H7 (cell line): Measurements from ENCODE around the gene ABI3. TPM values are rescaled to one million over a fixed set of nuclear protein-coding genes. Genes with fewer than 3 reads are reported as not detected.
A peak's percentile ranks its signal among the peaks of the same experiment; 100 is the strongest.

Experiments
- DNase-seq: peaks from one replicate; pipeline ENCODE4 v3.0.0; 2012
- H3K27me3 ChIP-seq: 2 replicates; pipeline ENCODE4 v1.6.0; 2011; ENCODE audit warnings: mild to moderate bottlenecking, low read length; ENCODE audit not compliant: control insufficient read depth, insufficient read depth
- H3K36me3 ChIP-seq: replicated peaks from 2 replicates; pipeline ENCODE4 v1.5.1; 2011; ENCODE audit warnings: low read length; ENCODE audit not compliant: control insufficient read depth, insufficient read depth
- H3K4me3 ChIP-seq: 2 replicates; pipeline ENCODE4 v1.5.1; 2011; ENCODE audit warnings: low read depth, mild to moderate bottlenecking, control low read depth, low read length, moderate library complexity; ENCODE audit not compliant: insufficient read depth
- total RNA-seq: library from RNA; depleted of rRNA; stranded (reverse); fragments of >200 nt; shearing (Covaris generic); gene quantifications from 2 replicates; pipeline ENCODE4 v1.2.3, GENCODE V29; 2014

ABI3 gene
- total RNA-seq, 1 experiment from 2014 or later: 2.7 TPM

GRCh38 chr17:49226771-49227435 is 16.4 kb downstream of the ABI3 start:
- Histone ChIP-seq H3K27me3 (peaks cover 75% of the 10 kb centered on the region), H3K4me3 (no peak overlapping the region), H3K36me3 (no peaks in the 10 kb centered on the region)
- DNase-seq: no peak

DNA sequence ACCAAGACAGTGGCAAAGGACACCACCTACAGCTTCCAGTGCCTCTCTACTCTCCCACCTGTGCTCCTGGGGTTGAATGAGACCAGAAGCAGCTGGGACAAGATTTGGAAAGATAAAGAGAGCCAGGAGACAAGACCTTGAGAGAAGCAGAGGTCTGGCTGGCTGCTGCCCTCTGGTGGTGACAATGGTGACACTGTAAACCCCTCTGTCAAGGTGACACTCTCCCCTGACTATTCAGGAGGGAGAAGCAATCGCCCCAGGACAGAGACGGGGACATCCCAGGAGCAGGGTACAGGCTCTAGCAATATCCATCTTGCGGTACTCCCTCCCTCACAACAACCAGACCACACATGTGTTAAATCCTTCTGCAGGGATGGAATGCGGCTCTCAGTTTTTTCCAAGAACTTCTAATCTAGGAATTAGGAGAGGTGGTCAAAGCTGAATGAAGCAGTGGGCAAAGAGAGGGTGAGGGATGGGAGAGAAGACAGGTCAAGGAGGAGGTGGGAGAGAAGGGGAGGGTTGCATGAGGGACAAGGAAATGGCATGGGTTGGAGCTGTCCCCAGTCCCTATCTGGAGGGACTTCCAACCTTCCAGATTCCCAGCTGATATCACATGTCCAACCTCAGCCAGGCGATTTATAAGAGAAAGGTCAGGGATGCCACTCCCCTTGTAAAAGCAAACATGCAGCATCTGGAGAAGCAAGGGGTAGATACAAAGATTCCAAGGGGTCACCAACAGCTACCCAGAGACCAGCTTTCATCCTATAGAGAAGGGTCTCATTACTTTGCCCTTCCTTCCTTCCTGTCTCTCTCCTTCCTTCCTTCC is 17.1 kb downstream of the ABI3 start:
- peaks cover 72% of the 10 kb centered on the region for H3K27me3 ChIP-seq
- DNase-seq: peak; percentile 91
- no peak overlapping the region for H3K4me3 ChIP-seq
- H3K36me3 ChIP-seq: no peaks in the 10 kb centered on the region

DNA sequence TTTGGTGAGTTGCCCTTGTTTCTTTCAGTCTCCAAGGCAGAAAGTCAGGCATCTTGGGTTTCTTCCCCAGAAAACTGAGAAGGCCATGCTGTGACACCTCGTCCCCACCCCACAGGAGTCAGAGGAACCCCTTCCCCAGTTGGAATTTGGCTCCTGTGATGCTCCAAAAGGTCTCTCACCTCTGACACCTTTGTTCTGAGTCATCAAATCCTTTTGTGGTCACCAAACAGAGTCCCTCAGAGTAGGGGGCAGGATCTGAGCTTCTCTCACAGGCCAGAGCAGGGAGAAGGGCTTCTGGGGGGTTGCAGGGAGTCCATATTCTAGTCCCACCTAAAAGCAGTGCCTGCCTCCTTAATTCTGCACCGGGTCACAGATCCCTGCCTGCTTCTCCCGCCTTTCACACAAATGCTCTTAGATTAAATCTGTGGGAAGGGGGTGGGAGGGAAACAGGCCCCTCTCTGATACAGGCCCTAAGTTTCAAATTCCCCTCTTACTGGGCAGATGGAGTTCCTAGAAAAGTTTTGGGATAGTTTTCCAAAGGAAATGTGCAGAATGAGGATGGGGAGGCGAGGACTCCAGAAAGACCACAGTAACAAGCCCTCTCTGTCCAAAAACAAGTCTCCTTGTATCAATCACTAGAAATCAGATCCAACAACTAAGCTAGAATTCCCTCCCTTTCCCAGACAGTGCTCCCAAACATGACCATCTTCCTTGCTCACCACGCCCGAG is 18.7 kb downstream of the ABI3 start:
- Histone ChIP-seq H3K27me3 (peaks cover 57% of the 10 kb centered on the region), H3K36me3 (no peaks in the 10 kb centered on the region), H3K4me3 (no peak overlapping the region)
- peak; percentile 26 for DNase-seq

DNA sequence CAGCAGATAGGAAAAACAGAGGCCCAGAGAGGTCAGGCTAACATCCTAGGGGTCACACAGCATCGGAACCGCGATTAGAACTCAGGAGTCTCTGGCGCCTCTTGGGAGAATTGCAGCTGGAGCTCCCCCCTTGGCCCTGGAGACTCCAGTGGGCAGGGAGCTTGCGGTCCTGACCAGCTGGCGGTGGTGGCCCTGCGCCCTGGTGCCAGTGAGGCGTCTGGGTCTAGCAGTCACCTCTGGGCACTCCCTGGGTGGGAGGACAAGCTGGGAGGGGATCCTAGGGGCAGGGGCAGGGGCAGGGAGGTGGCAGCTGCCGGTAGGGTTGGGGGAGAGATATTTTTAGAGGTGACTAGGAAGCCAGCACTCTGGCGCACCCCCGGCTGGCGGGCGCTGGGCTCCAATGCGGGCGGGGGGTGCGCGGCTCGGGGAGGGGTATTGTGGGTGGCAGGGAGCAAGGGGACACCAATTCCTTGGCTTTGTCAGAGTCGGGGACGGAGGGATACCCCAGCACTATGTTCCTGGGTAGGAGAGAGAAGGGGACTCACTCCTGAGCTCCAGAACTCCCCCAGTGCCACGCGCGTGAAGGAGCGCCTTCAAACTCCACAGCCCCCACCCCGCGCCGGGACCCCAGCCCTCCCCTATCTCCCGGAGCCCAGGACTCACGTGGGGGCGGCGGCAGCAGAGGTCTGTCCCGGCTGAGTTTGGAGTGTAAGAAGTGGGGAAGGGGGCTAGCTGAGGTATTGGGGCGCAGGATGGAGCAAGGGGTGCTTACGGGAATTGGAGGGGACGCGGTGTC is 19.5 kb downstream of the ABI3 start:
- DNase-seq: peak; percentile 66
- H3K27me3 ChIP-seq: peaks cover 49% of the 10 kb centered on the region
- H3K36me3 ChIP-seq: no peaks in the 10 kb centered on the region
- H3K4me3 ChIP-seq: peak overlapping the region; percentile 87

GRCh38 chr17:49230636-49231562 is 20.4 kb downstream of the ABI3 start, which contains the start of gene PHOSPHO1:
Gene PHOSPHO1 (minus strand): TSS chr17:49230787. CDS start chr17:49226691, 4,096 bp downstream.
- peaks cover 40% of the 10 kb centered on the region for H3K27me3 ChIP-seq
- H3K36me3 ChIP-seq: no peaks in the 10 kb centered on the region
- peak within 1 kb of the TSS; percentile 87 for H3K4me3 ChIP-seq
- peak; percentile 99 for DNase-seq

DNA sequence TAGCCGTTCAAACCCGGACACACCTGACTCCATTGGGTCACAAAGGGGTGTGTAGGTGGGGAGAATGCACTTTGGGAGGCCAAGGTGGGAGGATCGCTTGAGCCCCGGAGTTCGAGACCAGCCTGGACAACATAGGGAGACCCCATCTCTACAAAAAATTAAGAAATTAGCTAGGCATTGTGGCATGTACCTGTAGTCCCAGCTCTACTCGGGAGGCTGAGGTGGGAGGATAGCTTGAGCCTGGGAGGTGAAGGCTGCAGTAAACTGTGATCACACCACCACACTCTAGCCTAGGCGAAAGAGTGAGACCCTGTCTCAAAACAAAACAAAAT is 21.0 kb downstream of the ABI3 start:
- Histone ChIP-seq H3K27me3 (peaks cover 34% of the 10 kb centered on the region), H3K36me3 (no peaks in the 10 kb centered on the region), H3K4me3 (peak overlapping the region; percentile 87; the same call in 1 of the 2 replicates)

GRCh38 chr17:49234509-49235080 is 24.1 kb downstream of the ABI3 start:
- Histone ChIP-seq H3K27me3 (peaks cover 18% of the 10 kb centered on the region), H3K36me3 (no peaks in the 10 kb centered on the region), H3K4me3 (no peak overlapping the region)
- no peak for DNase-seq

More for the DNA sequence above, 21.0 kb downstream of the ABI3 start:
- DNase-seq: no peak

GRCh38 chr17:49235896-49236295 is 25.4 kb downstream of the ABI3 start:
- Histone ChIP-seq H3K4me3 (no peak overlapping the region), H3K36me3 (no peaks in the 10 kb centered on the region), H3K27me3 (peaks cover 9% of the 10 kb centered on the region)
- DNase-seq: no peak

- H3K36me3 ChIP-seq: no peaks in the 10 kb centered on the region
- H3K4me3 ChIP-seq: no peak overlapping the region
These were observed 29.5 kb downstream of the ABI3 start for GRCh38 chr17:49239963-49240362.

GRCh38 chr17:49240619-49241018 is 30.1 kb downstream of the ABI3 start:
- DNase-seq: no peak
- no peaks in the 10 kb centered on the region for H3K27me3 ChIP-seq
- no peaks in the 10 kb centered on the region for H3K36me3 ChIP-seq
- no peak overlapping the region for H3K4me3 ChIP-seq

More at GRCh38 chr17:49239963-49240362, 29.5 kb downstream of the ABI3 start:
- H3K27me3 ChIP-seq: no peaks in the 10 kb centered on the region
- DNase-seq: no peak

GRCh38 chr17:49241040-49241439 is 30.5 kb downstream of the ABI3 start:
- no peak for DNase-seq
- Histone ChIP-seq H3K36me3 (no peaks in the 10 kb centered on the region), H3K4me3 (no peak overlapping the region), H3K27me3 (no peaks in the 10 kb centered on the region)

DNA sequence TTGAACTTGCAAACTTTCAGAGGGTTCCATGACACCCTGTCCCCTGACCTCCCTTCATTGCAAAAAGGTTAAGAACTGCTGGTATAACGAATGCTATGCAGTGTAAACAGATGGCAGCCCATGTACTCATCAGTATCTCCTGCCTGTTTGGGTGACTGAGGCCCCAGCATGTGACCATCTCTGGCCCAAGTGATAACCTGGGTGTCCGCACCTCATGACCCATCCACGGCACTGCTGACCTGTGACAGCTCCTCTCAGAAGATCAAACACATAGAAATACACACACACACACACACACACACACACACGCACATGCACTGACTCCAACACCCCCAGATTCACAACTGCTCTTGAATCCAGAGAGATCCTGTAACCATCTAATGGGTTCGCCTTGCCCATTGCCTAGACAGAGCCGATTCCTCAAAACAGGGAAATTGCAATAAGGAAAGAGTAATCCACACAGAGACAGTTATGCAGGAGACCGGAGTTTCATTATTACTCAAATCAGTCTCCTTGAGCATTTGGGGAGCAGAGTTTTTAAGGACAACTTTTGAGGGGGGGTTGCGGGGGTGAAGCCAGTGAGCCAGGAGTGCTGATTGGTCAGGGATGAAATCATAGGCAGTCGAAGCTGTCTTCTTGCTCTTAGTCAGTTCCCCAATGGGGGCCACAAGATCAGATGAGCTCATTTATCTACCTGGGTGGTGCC is 31.3 kb downstream of the ABI3 start:
- Histone ChIP-seq H3K4me3 (no peak overlapping the region), H3K36me3 (no peaks in the 10 kb centered on the region), H3K27me3 (no peaks in the 10 kb centered on the region)
- DNase-seq: no peak
